H1 (cell line): ENCODE measurements around the gene CA10. TPM values are rescaled to one million over a fixed set of nuclear protein-coding genes. Genes with fewer than 3 reads are reported as not detected.

Experiments used
- CTCF ChIA-PET: fragments of 300-600 bp; sonication (Branson Sonifier 250); formaldehyde crosslinking; loops from one replicate; lab custom pipeline; 2021; ENCODE audit not compliant: partially characterized antibody; lab: Charles Lee
- POLR2A ChIA-PET: fragments of 300-600 bp; sonication (Branson Sonifier 250); formaldehyde crosslinking; loops from one replicate; lab custom pipeline; 2021; ENCODE audit warnings: inconsistent platforms; ENCODE audit not compliant: partially characterized antibody; lab: Charles Lee
- DNase-seq, 2 experiments: peaks; one replicate each; pipeline versions ENCODE4 v3.0.0 to v3.0.0-alpha.2; 2010 to 2022; ENCODE audit warnings: low spot score in 2 of 2, low read depth in 1 of 2, mixed read lengths in 1 of 2
- FAIRE-seq: peaks from 2 replicates; lab custom pipeline; 2011; peaks lifted over from hg19 to GRCh38; lab: Jason Lieb, UNC
- H2AFZ ChIP-seq: 2 replicates; pipeline ENCODE4 v1.8.1; 2012; ENCODE audit warnings: low read length, inconsistent platforms
- H2AK5ac ChIP-seq: 2 replicates; pipeline ENCODE4 v1.6.1; 2013; ENCODE audit warnings: low read depth, low read length
- H2BK120ac ChIP-seq: replicated peaks from 2 replicates; pipeline ENCODE3; 2013; ENCODE audit warnings: low read depth, low read length, inconsistent platforms
- H2BK12ac ChIP-seq: 2 replicates; pipeline ENCODE4 v1.6.1; 2013; ENCODE audit warnings: low read depth, low read length
- H2BK15ac ChIP-seq: 2 replicates; pipeline ENCODE4 v1.6.1; 2013; ENCODE audit warnings: low read length
- H2BK20ac ChIP-seq: 2 replicates; pipeline ENCODE4 v1.6.1; 2013; ENCODE audit warnings: low read length
- H2BK5ac ChIP-seq: 2 replicates; pipeline ENCODE4 v1.6.1; 2013; ENCODE audit warnings: low read depth, low read length
- H3K14ac ChIP-seq: 2 replicates; pipeline ENCODE4 v1.6.1; 2013; ENCODE audit warnings: inconsistent platforms; ENCODE audit not compliant: insufficient read length
- H3K18ac ChIP-seq: 2 replicates; pipeline ENCODE4 v1.6.1; 2013; ENCODE audit warnings: low read length; ENCODE audit errors: extremely low read depth
- H3K23ac ChIP-seq: 2 replicates; pipeline ENCODE4 v1.6.1; 2013; ENCODE audit warnings: inconsistent platforms; ENCODE audit not compliant: insufficient read length
- H3K23me2 ChIP-seq: 2 replicates; pipeline ENCODE4 v1.6.1; 2013; ENCODE audit warnings: low read depth, low read length
- H3K27ac ChIP-seq: 2 replicates; pipeline ENCODE4 v1.6.1; 2011; ENCODE audit warnings: low read depth, low read length, inconsistent platforms
- H3K27me3 ChIP-seq, 4 experiments: replicated peaks in 1 of 4; 1 replicate in 1 of 4; 2 replicates in 3 of 4; pipeline versions ENCODE4 v1.6.1 to v1.8.1; 2011 to 2013; ENCODE audit warnings: low read length in 3 of 4, mild to moderate bottlenecking in 3 of 4, inconsistent platforms in 2 of 4, mixed read lengths in 2 of 4, moderate library complexity in 1 of 4; ENCODE audit not compliant: control insufficient read depth in 3 of 4, insufficient read depth in 3 of 4; ENCODE audit errors: extremely low read depth in 1 of 4
- H3K36me3 ChIP-seq, 4 experiments: 2 replicates each; pipeline versions ENCODE4 v1.6.1 to v1.8.1; 2011 to 2013; ENCODE audit warnings: mild to moderate bottlenecking in 4 of 4, low read length in 3 of 4, moderate library complexity in 2 of 4, control low read depth in 1 of 4, inconsistent platforms in 1 of 4; ENCODE audit not compliant: insufficient read depth in 4 of 4, control insufficient read depth in 2 of 4
- H3K4ac ChIP-seq: replicated peaks from 2 replicates; pipeline ENCODE3; 2013; ENCODE audit warnings: low read length, low read depth, mixed read lengths, inconsistent platforms; ENCODE audit not compliant: insufficient read length
- H3K4me1 ChIP-seq, 4 experiments: replicated peaks in 1 of 4; 1 replicate in 1 of 4; 2 replicates in 3 of 4; pipeline versions ENCODE4 v1.6.1 to v1.8.1; 2011 to 2013; ENCODE audit warnings: low read length in 3 of 4, inconsistent platforms in 2 of 4, mixed read lengths in 1 of 4; ENCODE audit not compliant: insufficient read depth in 4 of 4, control insufficient read depth in 3 of 4
- H3K4me2 ChIP-seq, 2 experiments: 2 replicates each; pipeline versions ENCODE4 v1.6.1 to v1.8.1; 2011 to 2013; ENCODE audit warnings: low read depth in 2 of 2, low read length in 2 of 2, control low read depth in 1 of 2, inconsistent platforms in 1 of 2, mild to moderate bottlenecking in 1 of 2; ENCODE audit not compliant: insufficient read depth in 1 of 2
- H3K4me3 ChIP-seq, 4 experiments: fragments of 200-600, 300-600 bp in 1 of 4; sonication (generic), shearing (Covaris generic), sonication (Bioruptor Twin) in 1 of 4; 2 replicates each; pipeline versions ENCODE4 v1.5.1 to v1.8.1; 2011 to 2016; ENCODE audit warnings: low read length in 4 of 4, low read depth in 3 of 4, control low read depth in 2 of 4, inconsistent platforms in 2 of 4, mild to moderate bottlenecking in 2 of 4, mixed read lengths in 1 of 4, moderate library complexity in 1 of 4; ENCODE audit not compliant: insufficient read depth in 2 of 4; ENCODE audit errors: extremely low read depth in 1 of 4
- H3K56ac ChIP-seq: replicated peaks from 2 replicates; pipeline ENCODE3; 2013; ENCODE audit warnings: low read depth, mild to moderate bottlenecking, mixed read lengths, low read length, inconsistent platforms; ENCODE audit not compliant: insufficient read length
- H3K79me1 ChIP-seq: 2 replicates; pipeline ENCODE4 v1.6.1; 2013; ENCODE audit warnings: low read depth, low read length, control low read depth
- H3K79me2 ChIP-seq, 2 experiments: 2 replicates each; pipeline versions ENCODE4 v1.6.1 to v1.8.1; 2012 to 2013; ENCODE audit warnings: low read length in 2 of 2, mild to moderate bottlenecking in 2 of 2, inconsistent platforms in 1 of 2; ENCODE audit not compliant: insufficient read depth in 2 of 2, control insufficient read depth in 1 of 2
- H3K9ac ChIP-seq, 4 experiments: replicated peaks in 1 of 4; 1 replicate in 1 of 4; 2 replicates in 3 of 4; pipeline versions ENCODE4 v1.6.1 to v1.8.1; 2011 to 2013; ENCODE audit warnings: low read depth in 3 of 4, low read length in 3 of 4, control low read depth in 2 of 4, mild to moderate bottlenecking in 2 of 4, moderate library complexity in 2 of 4, inconsistent platforms in 1 of 4; ENCODE audit errors: extremely low read depth in 1 of 4
- H3K9me3 ChIP-seq, 2 experiments: 2 replicates each; pipeline versions ENCODE4 v1.6.1 to v1.8.1; 2012 to 2013; ENCODE audit warnings: mild to moderate bottlenecking in 2 of 2, moderate library complexity in 2 of 2, control low read depth in 1 of 2, inconsistent platforms in 1 of 2, low read depth in 1 of 2, low read length in 1 of 2, mixed read lengths in 1 of 2; ENCODE audit not compliant: insufficient read depth in 2 of 2
- H4K20me1 ChIP-seq, 2 experiments: replicated peaks in 1 of 2; 2 replicates each; pipeline versions ENCODE3 to v1.8.1; 2011 to 2013; ENCODE audit warnings: inconsistent platforms in 2 of 2, low read length in 2 of 2, mild to moderate bottlenecking in 1 of 2; ENCODE audit not compliant: insufficient read depth in 2 of 2, control insufficient read depth in 1 of 2
- H4K5ac ChIP-seq: 2 replicates; pipeline ENCODE4 v1.6.1; 2013; ENCODE audit warnings: low read length, low read depth, mixed read lengths, inconsistent platforms; ENCODE audit not compliant: insufficient read length
- H4K8ac ChIP-seq: 2 replicates; pipeline ENCODE4 v1.8.0; 2013; ENCODE audit warnings: mild to moderate bottlenecking, moderate library complexity, low read length, inconsistent platforms; ENCODE audit not compliant: insufficient read depth; ENCODE audit errors: extremely low read depth
- H4K91ac ChIP-seq: replicated peaks from 2 replicates; pipeline ENCODE3; 2013; ENCODE audit warnings: low read length, mixed read lengths, inconsistent platforms; ENCODE audit not compliant: insufficient read length
- SAP30 ChIP-seq: fragments of 300-600 bp; sonication (generic); IDR thresholded peaks from 2 replicates; pipeline ENCODE4 v1.7.1; 2012; ENCODE audit warnings: low read length, moderate library complexity, mild to moderate bottlenecking, inconsistent platforms; ENCODE audit not compliant: insufficient read depth, insufficient replicate concordance
- SP4 ChIP-seq: IDR thresholded peaks from 2 replicates; pipeline ENCODE4 v1.6.1; 2012; ENCODE audit warnings: low read length, inconsistent platforms
- WGBS, 2 experiments: shearing (Covaris generic) in 1 of 2; methylation state at CpG; one replicate each; pipeline versions ENCODE4 v1.1.6 to v1.1.7; 2013 to 2015; ENCODE audit warnings: low lambda C conversion rate in 2 of 2, mixed read lengths in 2 of 2, inconsistent platforms in 1 of 2, low coverage in 1 of 2, missing lambda C conversion rate in 1 of 2; ENCODE audit not compliant: insufficient replicate concordance in 2 of 2, insufficient coverage in 1 of 2, insufficient read length in 1 of 2; ENCODE audit errors: extremely low coverage in 1 of 2, missing lambda C conversion rate in 1 of 2; 5-methylcytosine and 5-hydroxymethylcytosine counted together
- polyA plus RNA-seq, 7 experiments: library from polyadenylated mRNA; depleted of rRNA in 3 of 7; stranded (reverse) in 5 of 7; unstranded in 2 of 7; fragments of >200 nt in 5 of 7; fragments of 200-250 nt in 2 of 7; gene quantifications; 1 replicate in 5 of 7; 2 replicates in 1 of 7; 4 replicates in 1 of 7; pipeline versions ENCODE4 v1.2.1 to v1.2.3, GENCODE V29; 2011 to 2013; ENCODE audit warnings: missing spikeins in 2 of 7, mixed read lengths in 2 of 7
- total RNA-seq: library from RNA; stranded (reverse); fragmentation: NEBNext Ultra II Directional; extraction: Animal tissue kit (Norgen Biotek cat#: 25700); gene quantifications from 2 replicates; pipeline ENCODE4 v1.2.1, GENCODE V29; 2021
- TF ChIP-seq, protein P1 (sequence below): IDR thresholded peaks from 2 replicates; pipeline ENCODE4 v1.6.1; 2012; ENCODE audit warnings: inconsistent platforms
- TF ChIP-seq, protein P2 (sequence below): IDR thresholded peaks from 2 replicates; pipeline ENCODE4 v1.6.1; 2012; ENCODE audit warnings: inconsistent platforms

The CA10 gene
- total and polyA plus RNA-seq, 2 of the 8 experiments (the other 6 are each of a cell fraction or from before 2014, with no cell fraction given): 0.60 to 0.63 TPM

DNA sequence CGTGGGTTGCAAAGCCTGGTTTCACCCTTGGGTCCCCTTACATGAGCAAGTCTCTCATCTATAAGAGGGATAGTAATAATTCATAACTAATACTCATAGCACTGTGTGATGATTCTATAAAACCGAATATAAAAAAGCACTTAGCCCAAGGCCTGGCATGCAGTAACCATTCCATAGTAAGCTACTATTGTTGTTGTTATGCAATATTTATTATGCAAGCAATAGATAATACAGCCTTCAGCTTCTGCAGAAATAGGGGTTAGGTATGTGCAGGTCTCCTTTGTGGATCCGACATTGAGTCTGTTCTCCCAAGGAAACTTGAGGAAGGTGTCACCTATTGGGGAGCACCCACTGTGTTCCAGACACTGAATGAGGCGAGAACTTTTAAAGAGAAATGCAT, 497.1 kb downstream of the CA10 start:
- TF ChIP-seq, protein P1, sequence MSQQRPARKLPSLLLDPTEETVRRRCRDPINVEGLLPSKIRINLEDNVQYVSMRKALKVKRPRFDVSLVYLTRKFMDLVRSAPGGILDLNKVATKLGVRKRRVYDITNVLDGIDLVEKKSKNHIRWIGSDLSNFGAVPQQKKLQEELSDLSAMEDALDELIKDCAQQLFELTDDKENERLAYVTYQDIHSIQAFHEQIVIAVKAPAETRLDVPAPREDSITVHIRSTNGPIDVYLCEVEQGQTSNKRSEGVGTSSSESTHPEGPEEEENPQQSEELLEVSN: no peak
- TF ChIP-seq SAP30: no peak
- no peak for TF ChIP-seq SP4
- TF ChIP-seq, protein P2, sequence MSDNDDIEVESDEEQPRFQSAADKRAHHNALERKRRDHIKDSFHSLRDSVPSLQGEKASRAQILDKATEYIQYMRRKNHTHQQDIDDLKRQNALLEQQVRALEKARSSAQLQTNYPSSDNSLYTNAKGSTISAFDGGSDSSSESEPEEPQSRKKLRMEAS: no peak
- POLR2A ChIA-PET: interaction anchor here (0.5 kb wide), 1 partner anchor 379 kb away, joined by 3 read pairs; no protein-coding TSS in a partner anchor

More for the DNA sequence above, 497.1 kb downstream of the CA10 start:
- no peak overlapping the region for H2BK20ac ChIP-seq
- no peak overlapping the region for H3K9ac ChIP-seq
- no peaks in the 10 kb centered on the region for H3K79me1 ChIP-seq
- no peaks in the 10 kb centered on the region; a peak in 1 of 7 replicates for H3K27me3 ChIP-seq
- H3K9me3 ChIP-seq: no peaks in the 10 kb centered on the region
- H3K18ac ChIP-seq: no peak overlapping the region
- H4K91ac ChIP-seq: no peak overlapping the region
- H4K20me1 ChIP-seq: no peaks in the 10 kb centered on the region
- H3K4ac ChIP-seq: no peak overlapping the region
- 87% methylated on average over 4 of the region's 4 CpGs; no CpG with 5 or more reads in 1 of the 2 experiments for WGBS, 2 experiments
- no peak overlapping the region for H2BK120ac ChIP-seq
- H3K4me2 ChIP-seq: no peak overlapping the region
- no peak overlapping the region for H3K56ac ChIP-seq
- H3K4me1 ChIP-seq: no peaks in the 10 kb centered on the region
- FAIRE-seq: no peak
- H3K4me3 ChIP-seq: no peak overlapping the region
- no peak overlapping the region for H3K14ac ChIP-seq
- CTCF ChIA-PET: interaction anchor here (0.8 to 1.7 kb wide), 4 partner anchors 23 to 445 kb away, joined by 3 to 4 read pairs (median 3); no protein-coding TSS in a partner anchor
- H3K23me2 ChIP-seq: no peaks in the 10 kb centered on the region
- H3K36me3 ChIP-seq: no peaks in the 10 kb centered on the region
- no peak overlapping the region for H4K8ac ChIP-seq
- H2BK5ac ChIP-seq: no peak overlapping the region
- H2AFZ ChIP-seq: no peak overlapping the region
- no peak overlapping the region for H3K23ac ChIP-seq
- H4K5ac ChIP-seq: no peak overlapping the region
- H2BK12ac ChIP-seq: no peak overlapping the region
- no peaks in the 10 kb centered on the region for H3K79me2 ChIP-seq
- no peak overlapping the region for H2AK5ac ChIP-seq
- no peak for DNase-seq
- no peak overlapping the region for H2BK15ac ChIP-seq
- no peak overlapping the region for H3K27ac ChIP-seq
